Measurements from ENCODE around the gene ZNF385D. TPM values are rescaled to one million over a fixed set of nuclear protein-coding genes. Genes with fewer than 3 reads are reported as not detected.

Gene ZNF385D
- total and polyA plus RNA-seq, 2 experiments from 2014 or later: 2.7 to 12.3 TPM

DNA sequence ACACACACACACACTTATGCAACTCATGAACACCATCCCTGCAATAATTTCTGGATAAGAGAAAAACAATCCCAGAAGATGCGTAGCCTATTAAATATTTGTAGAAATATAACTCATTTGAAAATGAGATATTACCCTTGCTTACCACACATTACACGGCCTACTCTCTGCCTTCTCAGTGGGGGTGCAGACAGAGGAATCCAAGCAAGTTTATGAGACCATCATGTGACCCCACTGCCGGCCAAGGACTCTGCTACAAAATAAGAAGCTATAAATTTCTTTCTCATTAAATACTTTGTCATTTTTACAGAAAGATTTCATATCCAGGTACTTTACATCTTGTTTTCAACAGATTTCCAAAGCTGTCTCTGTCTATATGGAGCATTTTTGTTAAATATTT lies 286.3 kb downstream of the ZNF385D start:
- H3K4me1 ChIP-seq (ENCODE audit: insufficient read depth): no peaks in the 10 kb centered on the region

GRCh38 chr3:21463319-21463718 lies 287.7 kb downstream of the ZNF385D start:
- H3K4me3 ChIP-seq: no peak overlapping the region
- ATAC-seq (peak; percentile 32; the same call in 1 of the 3 replicates), DNase-seq (ENCODE audit: low spot score) (no peak)
- H4K20me1 ChIP-seq (replicated peaks; ENCODE audit: insufficient read depth): no peaks in the 10 kb centered on the region
- no peaks in the 10 kb centered on the region for H3F3A ChIP-seq (replicated peaks; ENCODE audit: low read depth)
- H3K27me3 ChIP-seq (ENCODE audit: insufficient read depth): no peaks in the 10 kb centered on the region
- Mint-ChIP-seq H3K27me3 (ENCODE audit: insufficient read depth, low read depth, poor library complexity) (no peaks in the 10 kb centered on the region), H3K4me3 (no peak overlapping the region), H3K27ac (no peak overlapping the region), H3K4me1 (no peaks in the 10 kb centered on the region; the same call in 2 of the 3 replicates), H3K9me3 (no peaks in the 10 kb centered on the region), H3K36me3 (ENCODE audit: low read depth) (no peaks in the 10 kb centered on the region)
- H3K4me2 ChIP-seq: no peak overlapping the region
- H3K36me3 ChIP-seq (ENCODE audit: insufficient read depth): no peaks in the 10 kb centered on the region
- no peak overlapping the region for H2AFZ ChIP-seq
- H3K9me2 ChIP-seq (ENCODE audit: insufficient read depth): no peaks in the 10 kb centered on the region
- no peaks in the 10 kb centered on the region for H3K4me1 ChIP-seq (ENCODE audit: insufficient read depth)
- H3K27ac ChIP-seq (ENCODE audit: low read depth): no peak overlapping the region
- H3K79me2 ChIP-seq (replicated peaks; ENCODE audit: insufficient read depth): no peaks in the 10 kb centered on the region
- no peak for TF ChIP-seq STAT1 (IDR thresholded peaks at IDR 0.05; ENCODE audit: unreplicated experiment)
- TF ChIP-seq ZNF114 (CRISPR knock-in tag; IDR thresholded peaks at IDR 0.05): no peak
- TF ChIP-seq ZNF331 (CRISPR knock-in tag; IDR thresholded peaks at IDR 0.05; ENCODE audit: low read depth): no peak
- TF ChIP-seq POLR2AphosphoS5 (IDR thresholded peaks at IDR 0.05; ENCODE audit: low read depth): no peak
- no peak for TF ChIP-seq JUNB (IDR thresholded peaks at IDR 0.05; ENCODE audit: unreplicated experiment)
- no peak for TF ChIP-seq CREB1 (CRISPR knock-in tag; IDR thresholded peaks at IDR 0.05; ENCODE audit: low read depth)
- TF ChIP-seq, protein P1, sequence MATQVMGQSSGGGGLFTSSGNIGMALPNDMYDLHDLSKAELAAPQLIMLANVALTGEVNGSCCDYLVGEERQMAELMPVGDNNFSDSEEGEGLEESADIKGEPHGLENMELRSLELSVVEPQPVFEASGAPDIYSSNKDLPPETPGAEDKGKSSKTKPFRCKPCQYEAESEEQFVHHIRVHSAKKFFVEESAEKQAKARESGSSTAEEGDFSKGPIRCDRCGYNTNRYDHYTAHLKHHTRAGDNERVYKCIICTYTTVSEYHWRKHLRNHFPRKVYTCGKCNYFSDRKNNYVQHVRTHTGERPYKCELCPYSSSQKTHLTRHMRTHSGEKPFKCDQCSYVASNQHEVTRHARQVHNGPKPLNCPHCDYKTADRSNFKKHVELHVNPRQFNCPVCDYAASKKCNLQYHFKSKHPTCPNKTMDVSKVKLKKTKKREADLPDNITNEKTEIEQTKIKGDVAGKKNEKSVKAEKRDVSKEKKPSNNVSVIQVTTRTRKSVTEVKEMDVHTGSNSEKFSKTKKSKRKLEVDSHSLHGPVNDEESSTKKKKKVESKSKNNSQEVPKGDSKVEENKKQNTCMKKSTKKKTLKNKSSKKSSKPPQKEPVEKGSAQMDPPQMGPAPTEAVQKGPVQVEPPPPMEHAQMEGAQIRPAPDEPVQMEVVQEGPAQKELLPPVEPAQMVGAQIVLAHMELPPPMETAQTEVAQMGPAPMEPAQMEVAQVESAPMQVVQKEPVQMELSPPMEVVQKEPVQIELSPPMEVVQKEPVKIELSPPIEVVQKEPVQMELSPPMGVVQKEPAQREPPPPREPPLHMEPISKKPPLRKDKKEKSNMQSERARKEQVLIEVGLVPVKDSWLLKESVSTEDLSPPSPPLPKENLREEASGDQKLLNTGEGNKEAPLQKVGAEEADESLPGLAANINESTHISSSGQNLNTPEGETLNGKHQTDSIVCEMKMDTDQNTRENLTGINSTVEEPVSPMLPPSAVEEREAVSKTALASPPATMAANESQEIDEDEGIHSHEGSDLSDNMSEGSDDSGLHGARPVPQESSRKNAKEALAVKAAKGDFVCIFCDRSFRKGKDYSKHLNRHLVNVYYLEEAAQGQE (IDR thresholded peaks at IDR 0.05; ENCODE audit: unreplicated experiment): no peak
- TF ChIP-seq, protein P2, sequence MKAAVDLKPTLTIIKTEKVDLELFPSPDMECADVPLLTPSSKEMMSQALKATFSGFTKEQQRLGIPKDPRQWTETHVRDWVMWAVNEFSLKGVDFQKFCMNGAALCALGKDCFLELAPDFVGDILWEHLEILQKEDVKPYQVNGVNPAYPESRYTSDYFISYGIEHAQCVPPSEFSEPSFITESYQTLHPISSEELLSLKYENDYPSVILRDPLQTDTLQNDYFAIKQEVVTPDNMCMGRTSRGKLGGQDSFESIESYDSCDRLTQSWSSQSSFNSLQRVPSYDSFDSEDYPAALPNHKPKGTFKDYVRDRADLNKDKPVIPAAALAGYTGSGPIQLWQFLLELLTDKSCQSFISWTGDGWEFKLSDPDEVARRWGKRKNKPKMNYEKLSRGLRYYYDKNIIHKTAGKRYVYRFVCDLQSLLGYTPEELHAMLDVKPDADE (IDR thresholded peaks at IDR 0.05): no peak
- TF ChIP-seq EZH2phosphoT487 (IDR thresholded peaks at IDR 0.05; ENCODE audit: unreplicated experiment): no peak
- TF ChIP-seq NANOG (IDR thresholded peaks at IDR 0.05; ENCODE audit: borderline replicate concordance): no peak
- no peak for TF ChIP-seq EZH2 (IDR thresholded peaks at IDR 0.05; ENCODE audit: low read depth, unreplicated experiment)

More for the DNA sequence above, 286.3 kb downstream of the ZNF385D start:
- Histone ChIP-seq H4K20me1 (replicated peaks; ENCODE audit: insufficient read depth) (no peaks in the 10 kb centered on the region), H3K27me3 (ENCODE audit: insufficient read depth) (no peaks in the 10 kb centered on the region), H3K9me2 (ENCODE audit: insufficient read depth) (no peaks in the 10 kb centered on the region), H3K79me2 (replicated peaks; ENCODE audit: insufficient read depth) (no peaks in the 10 kb centered on the region), H3K36me3 (ENCODE audit: insufficient read depth) (no peaks in the 10 kb centered on the region), H2AFZ (no peak overlapping the region), H3K4me3 (no peak overlapping the region), H3K4me2 (no peak overlapping the region), H3K27ac (ENCODE audit: low read depth) (no peak overlapping the region), H3F3A (replicated peaks; ENCODE audit: low read depth) (no peaks in the 10 kb centered on the region)
- H3K36me3 Mint-ChIP-seq (ENCODE audit: low read depth): no peaks in the 10 kb centered on the region
- peak overlapping the region; percentile 57; the same call in 1 of the 2 replicates for H3K27ac Mint-ChIP-seq
- no peak overlapping the region for H3K4me3 Mint-ChIP-seq
- TF ChIP-seq, protein P2 (IDR thresholded peaks at IDR 0.05): no peak
- no peak for TF ChIP-seq CREB1 (CRISPR knock-in tag; IDR thresholded peaks at IDR 0.05; ENCODE audit: low read depth)
- TF ChIP-seq EZH2phosphoT487 (IDR thresholded peaks at IDR 0.05; ENCODE audit: unreplicated experiment): no peak
- ATAC-seq: no peak
- DNase-seq (ENCODE audit: low spot score): no peak
- no peaks in the 10 kb centered on the region for H3K9me3 Mint-ChIP-seq
- H3K4me1 Mint-ChIP-seq: no peaks in the 10 kb centered on the region; the same call in 2 of the 3 replicates
- no peaks in the 10 kb centered on the region for H3K27me3 Mint-ChIP-seq (ENCODE audit: insufficient read depth, low read depth, poor library complexity)

Measured in GM23338 (cell line).